ENCODE measurements around the gene IMPA2.

The IMPA2 gene

GRCh38 chr18:12008181-12008767 lies 27.0 kb downstream of the IMPA2 start:
- no peak for DNase-seq (ENCODE audit: low read depth in 2 of 2)

- no peak for DNase-seq (ENCODE audit: low read depth in 2 of 2)
Observed at GRCh38 chr18:12008842-12009580, 27.7 kb downstream of the IMPA2 start.

GRCh38 chr18:12009581-12010140 lies 28.4 kb downstream of the IMPA2 start:
- DNase-seq (ENCODE audit: low read depth in 2 of 2) = no peak

- DNase-seq (ENCODE audit: low read depth in 2 of 2) = no peak
Observed at GRCh38 chr18:12010187-12010802, 29.0 kb downstream of the IMPA2 start.

- no peak for DNase-seq (ENCODE audit: low read depth in 2 of 2)
Observed at GRCh38 chr18:12011199-12011956, 30.1 kb downstream of the IMPA2 start.

GRCh38 chr18:12011957-12012549 lies 30.7 kb downstream of the IMPA2 start:
- DNase-seq (ENCODE audit: low read depth in 2 of 2) = no peak

GRCh38 chr18:12012697-12013096 lies 31.4 kb downstream of the IMPA2 start:
- DNase-seq (ENCODE audit: low read depth in 2 of 2) = no peak

- no peak for DNase-seq (ENCODE audit: low read depth in 2 of 2)
Observed at GRCh38 chr18:12013186-12013916, 32.0 kb downstream of the IMPA2 start.

GRCh38 chr18:12014086-12014485 lies 32.8 kb downstream of the IMPA2 start:
- DNase-seq (ENCODE audit: low read depth in 2 of 2) = no peak

GRCh38 chr18:12014521-12015415 lies 33.5 kb downstream of the IMPA2 start:
- no peak for DNase-seq (ENCODE audit: low read depth in 2 of 2)

GRCh38 chr18:12015416-12016062 lies 34.2 kb downstream of the IMPA2 start:
- no peak for DNase-seq (ENCODE audit: low read depth in 2 of 2)

- no peak for DNase-seq (ENCODE audit: low read depth in 2 of 2)
Observed at GRCh38 chr18:12017081-12017480, 35.8 kb downstream of the IMPA2 start.

GRCh38 chr18:12018861-12019260 lies 37.6 kb downstream of the IMPA2 start:
- no peak for DNase-seq (ENCODE audit: low read depth in 2 of 2)

GRCh38 chr18:12021077-12021476 lies 39.8 kb downstream of the IMPA2 start:
- no peak for DNase-seq (ENCODE audit: low read depth in 2 of 2)

- no peak for DNase-seq (ENCODE audit: low read depth in 2 of 2)
Observed at GRCh38 chr18:12021596-12021995, 40.3 kb downstream of the IMPA2 start.

GRCh38 chr18:12023375-12023774 lies 42.1 kb downstream of the IMPA2 start:
- no peak for DNase-seq (ENCODE audit: low read depth in 2 of 2)

- DNase-seq (ENCODE audit: low read depth in 2 of 2) = no peak
Observed at GRCh38 chr18:12026562-12026961, 45.3 kb downstream of the IMPA2 start.

- DNase-seq (ENCODE audit: low read depth in 2 of 2) = no peak
Observed at GRCh38 chr18:12027046-12027445, 45.7 kb downstream of the IMPA2 start.

GRCh38 chr18:12027480-12027879 lies 46.2 kb downstream of the IMPA2 start:
- DNase-seq (ENCODE audit: low read depth in 2 of 2) = no peak
